PC-3 (cell line): ENCODE measurements around the gene RNF168. TPM values are rescaled to one million over a fixed set of nuclear protein-coding genes. Genes with fewer than 3 reads are reported as not detected.

Experiments
- ATAC-seq: fragments of 200-7000 bp; cut with Tn5 transposase; 2 replicates; pipeline ENCODE4 v1.9.1; 2020; ENCODE audit warnings: mild to moderate bottlenecking, moderate library complexity
- BruUV-seq: library from RNA; stranded (reverse); fragments of 400-500 nt; replicated peaks from 2 replicates; lab custom pipeline; 2021; lab: Mats Ljungman, UMichigan
- CTCF ChIA-PET: fragments of 300-600 bp; sonication (Branson Sonifier 250); formaldehyde crosslinking; loops from one replicate; lab custom pipeline; 2022; ENCODE audit warnings: antibody characterized with exemption; lab: Charles Lee
- POLR2A ChIA-PET: fragments of 300-600 bp; sonication (Branson Sonifier 250); formaldehyde crosslinking; loops from one replicate; lab custom pipeline; 2022; ENCODE audit warnings: antibody characterized with exemption; ENCODE audit not compliant: unreplicated experiment; lab: Charles Lee
- DNase-seq: peaks from one replicate; pipeline ENCODE4 v3.0.0-alpha.2; 2015
- H2AFZ ChIP-seq: fragments of 300-600 bp; sonication (generic); 2 replicates; pipeline ENCODE4 v1.6.0; 2016; ENCODE audit warnings: antibody characterized with exemption, low read length
- H3F3A ChIP-seq: fragments of 300-600 bp; sonication (generic); one replicate; pipeline ENCODE4 v1.6.0; 2017; ENCODE audit warnings: antibody characterized with exemption, low read length, control low read depth, mild to moderate bottlenecking; ENCODE audit not compliant: unreplicated experiment
- H3K27ac ChIP-seq: fragments of 300-600 bp; sonication (generic); 2 replicates; pipeline ENCODE4 v1.5.1; 2016; ENCODE audit warnings: mild to moderate bottlenecking, low read length
- H3K27me3 ChIP-seq: fragments of 300-600 bp; sonication (generic); 2 replicates; pipeline ENCODE4 v1.6.1; 2016; ENCODE audit warnings: low read length, mixed read lengths
- H3K36me3 ChIP-seq: fragments of 300-600 bp; sonication (generic); 2 replicates; pipeline ENCODE4 v1.6.1; 2016; ENCODE audit warnings: low read depth, mixed run types, low read length, mixed read lengths
- H3K4me1 ChIP-seq: fragments of 300-600 bp; sonication (generic); 2 replicates; pipeline ENCODE4 v1.5.1; 2016; ENCODE audit warnings: low read length; ENCODE audit not compliant: insufficient read depth
- H3K4me2 ChIP-seq: fragments of 300-600 bp; sonication (generic); 2 replicates; pipeline ENCODE4 v1.6.0; 2016; ENCODE audit warnings: low read length
- H3K4me3 ChIP-seq: fragments of 300-600 bp; sonication (generic); 2 replicates; pipeline ENCODE4 v1.5.1; 2016; ENCODE audit warnings: mild to moderate bottlenecking, low read length, mixed read lengths
- H3K79me2 ChIP-seq: fragments of 300-600 bp; sonication (generic); 2 replicates; pipeline ENCODE4 v1.6.1; 2017; ENCODE audit warnings: low read length, mixed read lengths
- H3K9ac ChIP-seq: fragments of 300-600 bp; sonication (generic); 2 replicates; pipeline ENCODE4 v1.6.0; 2016; ENCODE audit warnings: mild to moderate bottlenecking, low read length
- H3K9me2 ChIP-seq: fragments of 300-600 bp; sonication (generic); replicated peaks from 2 replicates; pipeline ENCODE4 v1.6.1; 2016; ENCODE audit warnings: mixed run types, low read length, mixed read lengths
- H3K9me3 ChIP-seq: fragments of 300-600 bp; sonication (generic); 2 replicates; pipeline ENCODE4 v1.6.1; 2016; ENCODE audit warnings: low read length, mixed read lengths
- H4K20me1 ChIP-seq: fragments of 300-600 bp; sonication (generic); 2 replicates; pipeline ENCODE4 v1.6.1; 2016; ENCODE audit warnings: low read length, mixed read lengths
- EZH2 ChIP-seq: fragments of 300-600 bp; sonication (generic); IDR thresholded peaks from one replicate; pipeline ENCODE4 v1.6.1; 2017; ENCODE audit warnings: antibody characterized with exemption, mild to moderate bottlenecking, low read length; ENCODE audit not compliant: unreplicated experiment
- EZH2phosphoT487 ChIP-seq: fragments of 300-600 bp; sonication (generic); IDR thresholded peaks from 2 replicates; pipeline ENCODE4 v1.6.1; 2018; ENCODE audit warnings: mild to moderate bottlenecking, antibody characterized with exemption, low read length, borderline replicate concordance
- intact Hi-C: fragments of 100-400 bp; cut with micrococcal nuclease; formaldehyde crosslinking; loops from 2 replicates; pipeline ENCODE4 v1.9.0; 2023
- total RNA-seq: library from RNA; depleted of rRNA; stranded (reverse); fragments of >200 nt; gene quantifications from 2 replicates; pipeline ENCODE4 v1.2.3, GENCODE V29; 2014
- TF ChIP-seq, protein P1 (sequence below): fragments of 300-600 bp; sonication (generic); conservative IDR thresholded peaks from 2 replicates; pipeline ENCODE4 v1.5.1; 2017; ENCODE audit warnings: antibody characterized with exemption, low read depth, mild to moderate bottlenecking, low read length

Gene RNF168
- total RNA-seq, 1 experiment from 2014 or later = 13.8 TPM

DNA sequence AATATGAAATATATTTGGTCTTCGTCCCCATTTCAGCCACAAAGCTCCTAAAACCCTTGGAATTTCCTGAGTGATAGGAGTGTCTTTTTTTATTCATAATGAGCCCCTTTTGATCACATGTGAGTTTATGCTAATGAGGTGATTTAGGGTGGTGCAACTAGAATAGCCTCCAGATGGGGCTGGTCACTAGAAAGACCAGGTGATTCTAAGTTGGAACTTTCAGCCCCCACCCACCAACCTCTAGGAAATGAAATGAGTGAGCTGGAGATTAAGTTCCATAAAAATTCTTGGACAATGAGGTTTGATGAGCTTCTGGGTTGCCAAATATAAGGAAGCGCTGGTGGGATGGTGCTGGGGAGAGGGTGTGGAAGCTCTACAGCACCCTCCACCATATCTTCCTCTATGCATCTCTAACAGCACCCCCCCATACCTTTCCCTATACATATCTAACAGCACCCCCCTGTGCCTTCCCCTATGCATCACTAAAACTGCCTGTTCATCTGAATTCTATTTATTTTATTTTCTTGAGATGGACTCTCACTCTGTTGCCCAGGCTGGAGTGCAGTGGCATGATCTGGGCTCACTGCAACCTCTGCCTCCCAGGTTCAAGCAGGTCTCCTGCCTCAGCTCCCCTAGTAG, 13.7 kb upstream of the RNF168 start:
- H3K27me3 ChIP-seq = no peaks in the 10 kb centered on the region
- intact Hi-C loops = no loop called here
- ChIA-PET POLR2A (interaction anchor here (0.6 kb wide), 1 partner anchor 11 kb away, joined by 3 read pairs; no protein-coding TSS in a partner anchor), CTCF (no interaction called here)
- H3K36me3 ChIP-seq = no peaks in the 10 kb centered on the region; the same call in 1 of the 2 replicates
- no peak overlapping the region for H3K27ac ChIP-seq
- no peak overlapping the region for H2AFZ ChIP-seq
- H3K4me2 ChIP-seq = no peak overlapping the region
- H3K9me2 ChIP-seq = no peaks in the 10 kb centered on the region
- no peaks in the 10 kb centered on the region for H3K79me2 ChIP-seq
- no TSS peak for BruUV-seq
- H3K9ac ChIP-seq = no peak overlapping the region
- no peaks in the 10 kb centered on the region for H3F3A ChIP-seq
- H3K4me1 ChIP-seq = no peaks in the 10 kb centered on the region
- peaks cover 19% of the 10 kb centered on the region for H3K9me3 ChIP-seq
- no peaks in the 10 kb centered on the region for H4K20me1 ChIP-seq
- DNase-seq (peak; percentile 17), ATAC-seq (no peak; the same call in 1 of the 2 replicates)
- TF ChIP-seq EZH2 (no peak), EZH2phosphoT487 (no peak)
- TF ChIP-seq, protein P1, sequence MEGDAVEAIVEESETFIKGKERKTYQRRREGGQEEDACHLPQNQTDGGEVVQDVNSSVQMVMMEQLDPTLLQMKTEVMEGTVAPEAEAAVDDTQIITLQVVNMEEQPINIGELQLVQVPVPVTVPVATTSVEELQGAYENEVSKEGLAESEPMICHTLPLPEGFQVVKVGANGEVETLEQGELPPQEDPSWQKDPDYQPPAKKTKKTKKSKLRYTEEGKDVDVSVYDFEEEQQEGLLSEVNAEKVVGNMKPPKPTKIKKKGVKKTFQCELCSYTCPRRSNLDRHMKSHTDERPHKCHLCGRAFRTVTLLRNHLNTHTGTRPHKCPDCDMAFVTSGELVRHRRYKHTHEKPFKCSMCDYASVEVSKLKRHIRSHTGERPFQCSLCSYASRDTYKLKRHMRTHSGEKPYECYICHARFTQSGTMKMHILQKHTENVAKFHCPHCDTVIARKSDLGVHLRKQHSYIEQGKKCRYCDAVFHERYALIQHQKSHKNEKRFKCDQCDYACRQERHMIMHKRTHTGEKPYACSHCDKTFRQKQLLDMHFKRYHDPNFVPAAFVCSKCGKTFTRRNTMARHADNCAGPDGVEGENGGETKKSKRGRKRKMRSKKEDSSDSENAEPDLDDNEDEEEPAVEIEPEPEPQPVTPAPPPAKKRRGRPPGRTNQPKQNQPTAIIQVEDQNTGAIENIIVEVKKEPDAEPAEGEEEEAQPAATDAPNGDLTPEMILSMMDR = no peak
- H3K4me3 ChIP-seq = no peak overlapping the region

DNA sequence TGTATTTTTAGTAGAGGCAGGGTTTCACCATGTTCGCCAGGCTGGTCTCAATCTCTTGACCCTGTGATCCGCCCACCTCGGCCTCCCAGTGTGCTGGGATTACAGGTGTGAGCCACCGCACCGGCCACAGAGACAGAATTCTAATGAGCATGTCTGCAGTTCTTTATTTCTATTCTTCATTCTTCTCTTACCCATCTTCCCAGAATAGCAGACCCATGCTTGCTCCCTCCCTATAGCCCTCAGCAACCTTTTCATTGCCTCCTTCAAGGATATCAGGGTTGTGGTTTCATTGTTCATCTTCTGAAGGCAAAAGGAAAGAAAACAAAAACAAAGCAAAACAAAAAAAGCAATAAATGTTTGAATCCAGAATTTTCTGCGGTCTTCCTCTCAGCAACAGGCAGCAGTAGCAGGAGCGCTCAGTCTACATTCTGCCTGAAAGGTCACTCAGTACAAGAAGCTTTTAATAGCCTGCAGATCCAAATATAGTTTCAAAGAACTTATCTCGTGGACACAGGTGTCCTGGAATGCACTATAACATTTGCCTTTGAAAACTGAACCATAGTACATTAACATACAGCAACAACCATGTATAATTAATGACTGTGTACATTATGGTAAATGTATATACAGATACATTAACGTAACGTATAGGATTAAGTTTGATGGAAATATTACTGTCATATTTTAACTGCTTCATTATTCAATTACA, 11.5 kb upstream of the RNF168 start, which contains the start of gene SMCO1:
TSS of gene SMCO1 (minus strand) at position 434 of the 709 bp plus-strand sequence. CDS start at position 297, 137 bp downstream.
- intact Hi-C loops = no loop called here
- H3K4me2 ChIP-seq = no peak within 1 kb of the TSS
- no peak within 1 kb of the TSS for H3K9ac ChIP-seq
- H3K9me3 ChIP-seq = peaks cover 9% of the 10 kb centered on the region
- CTCF ChIA-PET = no interaction called here
- no peaks in the 10 kb centered on the region for H3K9me2 ChIP-seq
- H3K36me3 ChIP-seq = no peaks in the 10 kb centered on the region; the same call in 1 of the 2 replicates
- H2AFZ ChIP-seq = no peak within 1 kb of the TSS
- ATAC-seq = no peak
- POLR2A ChIA-PET = no interaction called here
- BruUV-seq = no TSS peak
- H3K27ac ChIP-seq = no peak within 1 kb of the TSS
- H4K20me1 ChIP-seq = no peaks in the 10 kb centered on the region
- H3F3A ChIP-seq = no peaks in the 10 kb centered on the region
- TF ChIP-seq EZH2phosphoT487 = no peak
- TF ChIP-seq, protein P1 = no peak
- TF ChIP-seq EZH2 = no peak
- H3K4me3 ChIP-seq = no peak within 1 kb of the TSS
- no peaks in the 10 kb centered on the region for H3K79me2 ChIP-seq
- H3K27me3 ChIP-seq = no peaks in the 10 kb centered on the region
- H3K4me1 ChIP-seq = no peaks in the 10 kb centered on the region
- no peak for DNase-seq

DNA sequence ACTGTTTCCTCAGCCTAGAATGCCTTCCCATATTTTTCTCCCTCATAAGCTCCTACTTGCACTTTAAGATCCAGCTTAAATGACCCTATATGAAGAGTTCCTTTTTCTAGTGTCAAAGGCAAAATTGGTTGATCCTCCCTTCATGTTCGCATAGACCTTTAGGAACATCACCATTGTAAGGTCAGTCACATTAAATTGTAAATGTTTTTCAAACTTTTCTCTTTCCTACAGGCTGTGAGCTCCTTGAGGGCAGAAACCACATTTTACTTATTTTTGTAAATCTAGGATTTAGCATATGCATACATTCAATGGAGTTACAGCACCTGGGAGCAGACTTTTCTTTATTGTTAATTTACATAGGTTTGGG, 10.8 kb upstream of the RNF168 start:
- no peaks in the 10 kb centered on the region for H3K4me1 ChIP-seq
- no peak overlapping the region for H2AFZ ChIP-seq
- H3K9me2 ChIP-seq = no peaks in the 10 kb centered on the region
- DNase-seq (no peak), ATAC-seq (no peak)
- intact Hi-C loops = no loop called here
- ChIA-PET CTCF (no interaction called here), POLR2A (no interaction called here)
- no peak overlapping the region for H3K27ac ChIP-seq
- no peaks in the 10 kb centered on the region for H3K79me2 ChIP-seq
- BruUV-seq = no TSS peak
- H3K9ac ChIP-seq = no peak overlapping the region
- H3K36me3 ChIP-seq = no peaks in the 10 kb centered on the region; the same call in 1 of the 2 replicates
- peaks cover 2% of the 10 kb centered on the region; the same call in 1 of the 2 replicates for H3K9me3 ChIP-seq
- no peaks in the 10 kb centered on the region for H4K20me1 ChIP-seq
- H3K27me3 ChIP-seq = no peaks in the 10 kb centered on the region
- H3K4me3 ChIP-seq = no peak overlapping the region
- no peak overlapping the region for H3K4me2 ChIP-seq
- H3F3A ChIP-seq = no peaks in the 10 kb centered on the region
- TF ChIP-seq, protein P1 = no peak
- no peak for TF ChIP-seq EZH2
- no peak for TF ChIP-seq EZH2phosphoT487
